GM12878 (cell line): ENCODE results near the gene MBOAT2. TPM values are rescaled to one million over a fixed set of nuclear protein-coding genes. Genes with fewer than 3 reads are reported as not detected.

ENCODE experiments used
- ATAC-seq: fragments of 200-7000 bp; cut with Tn5 transposase; 3 replicates; pipeline ENCODE4 v1.9.1; 2020; ENCODE audit warnings: mild to moderate bottlenecking, moderate library complexity
- BruUV-seq: library from RNA; stranded (reverse); fragments of 400-500 nt; replicated peaks from 2 replicates; lab custom pipeline; 2021; lab: Mats Ljungman, UMichigan
- CTCF ChIA-PET: fragments of 300-600 bp; sonication (Branson Sonifier 250); formaldehyde crosslinking; extraction: SDS; loops from one replicate; lab custom pipeline; 2021; ENCODE audit warnings: inconsistent platforms; lab: Yijun Ruan, JAX
- POLR2A ChIA-PET: fragments of 350-600 bp; formaldehyde crosslinking; extraction: SDS; loops from one replicate; lab custom pipeline; 2021; ENCODE audit warnings: inconsistent platforms; lab: Charles Lee
- RAD21 ChIA-PET: fragments of 300-600 bp; sonication (Branson Sonifier 250); formaldehyde crosslinking; loops from one replicate; lab custom pipeline; 2023; ENCODE audit warnings: antibody characterized with exemption; ENCODE audit not compliant: unreplicated experiment; lab: Charles Lee
- SMC1A ChIA-PET: fragments of 300-600 bp; sonication (Branson Sonifier 250); formaldehyde crosslinking; loops from one replicate; lab custom pipeline; 2023; ENCODE audit not compliant: unreplicated experiment, uncharacterized antibody; lab: Charles Lee
- DNase-seq: peaks from one replicate; pipeline ENCODE4 v3.0.0-alpha.2; 2011; ENCODE audit warnings: low read depth, low spot score
- FAIRE-seq: peaks from 3 replicates; lab custom pipeline; 2011; peaks lifted over from hg19 to GRCh38; lab: Jason Lieb, UNC
- H2AFZ ChIP-seq: 2 replicates; pipeline ENCODE4 v1.6.0; 2011; ENCODE audit warnings: low read depth, low read length, control low read depth; ENCODE audit not compliant: control insufficient read depth
- H3K27ac ChIP-seq: 2 replicates; pipeline ENCODE4 v1.5.1; 2011; ENCODE audit warnings: control low read depth; ENCODE audit not compliant: control insufficient read depth, insufficient read depth
- H3K27me3 ChIP-seq, 2 experiments: replicated peaks in 1 of 2; 2 replicates each; pipeline versions ENCODE4 v1.6.0 to v1.6.1; 2011; ENCODE audit warnings: low read length in 1 of 2; ENCODE audit not compliant: control insufficient read depth in 2 of 2, insufficient read depth in 2 of 2
- H3K36me3 ChIP-seq, 2 experiments: 2 replicates each; pipeline ENCODE4 v1.5.1; 2011; ENCODE audit warnings: low read length in 1 of 2; ENCODE audit not compliant: control insufficient read depth in 2 of 2, insufficient read depth in 2 of 2
- H3K4me1 ChIP-seq: 2 replicates; pipeline ENCODE4 v1.6.1; 2011; ENCODE audit warnings: mild to moderate bottlenecking, low read length, moderate library complexity, mixed read lengths; ENCODE audit not compliant: control insufficient read depth, insufficient read depth
- H3K4me2 ChIP-seq: 2 replicates; pipeline ENCODE4 v1.6.0; 2011; ENCODE audit warnings: control low read depth; ENCODE audit not compliant: control insufficient read depth, insufficient read depth
- H3K4me3 ChIP-seq: fragments of 200-600 bp; sonication (generic); 2 replicates; pipeline ENCODE4 v1.5.1; 2016
- H3K79me2 ChIP-seq: 2 replicates; pipeline ENCODE4 v1.6.0; 2011; ENCODE audit warnings: low read length; ENCODE audit not compliant: control insufficient read depth, insufficient read depth
- H3K9ac ChIP-seq: 2 replicates; pipeline ENCODE4 v1.8.0; 2011; ENCODE audit warnings: low read length, control low read depth, mixed read lengths; ENCODE audit not compliant: control insufficient read depth, insufficient read depth
- H3K9me3 ChIP-seq: replicated peaks from 3 replicates; pipeline ENCODE4 v1.5.1; 2011; ENCODE audit warnings: mild to moderate bottlenecking, low read length; ENCODE audit not compliant: control insufficient read depth, insufficient read depth
- H4K20me1 ChIP-seq: 2 replicates; pipeline ENCODE4 v1.6.0; 2011; ENCODE audit not compliant: control insufficient read depth, insufficient read depth
- BHLHE40 ChIP-seq, 2 experiments: fragments of 450-650 bp in 1 of 2; IDR thresholded peaks; 2 replicates each; pipeline ENCODE4 v1.6.1; 2011 to 2017; ENCODE audit warnings: low read depth in 2 of 2, borderline replicate concordance in 1 of 2, improper control_type of control experiment in 1 of 2, low read length in 1 of 2, mild to moderate bottlenecking in 1 of 2
- ESRRA ChIP-seq: IDR thresholded peaks from 2 replicates; pipeline ENCODE4 v1.6.1; 2012; ENCODE audit warnings: mild to moderate bottlenecking, low read length, improper control_type of control experiment
- FOS ChIP-seq: IDR thresholded peaks from 3 replicates; pipeline ENCODE4 v1.6.1; 2011; ENCODE audit warnings: borderline replicate concordance; ENCODE audit not compliant: insufficient read length; ENCODE audit errors: extremely low read depth
- GABPA ChIP-seq: IDR thresholded peaks from 2 replicates; pipeline ENCODE4 v1.6.1; 2014; ENCODE audit warnings: antibody characterized with exemption, low read depth, mild to moderate bottlenecking, inconsistent platforms
- HDAC2 ChIP-seq: fragments of 200-600 bp; sonication (generic); IDR thresholded peaks from 2 replicates; pipeline ENCODE4 v1.6.1; 2017
- HDAC6 ChIP-seq: fragments of 200-600 bp; sonication (generic); IDR thresholded peaks from one replicate; pipeline ENCODE4 v1.8.0; 2017; ENCODE audit warnings: antibody characterized with exemption; ENCODE audit not compliant: unreplicated experiment
- HDGF ChIP-seq: fragments of 450-650 bp; IDR thresholded peaks from 2 replicates; pipeline ENCODE4 v1.6.1; 2016; ENCODE audit warnings: antibody characterized with exemption
- MAX ChIP-seq: IDR thresholded peaks from 2 replicates; pipeline ENCODE4 v1.6.1; 2012; ENCODE audit warnings: low read depth, low read length, improper control_type of control experiment
- NR2C2 ChIP-seq: IDR thresholded peaks from 2 replicates; pipeline ENCODE4 v1.6.1; 2011; ENCODE audit warnings: borderline replicate concordance, low read depth; ENCODE audit not compliant: control insufficient read depth, insufficient read length
- PBX3 ChIP-seq: IDR thresholded peaks from 2 replicates; pipeline ENCODE4 v1.6.1; 2011; ENCODE audit warnings: mild to moderate bottlenecking, low read depth, low read length, moderate library complexity; ENCODE audit not compliant: insufficient replicate concordance
- POU2F2 ChIP-seq: IDR thresholded peaks from 3 replicates; pipeline ENCODE4 v1.6.1; 2011; ENCODE audit warnings: low read depth, mild to moderate bottlenecking, low read length, borderline replicate concordance
- RFX5 ChIP-seq: IDR thresholded peaks from 2 replicates; pipeline ENCODE4 v1.6.1; 2011; ENCODE audit warnings: low read depth, low read length, improper control_type of control experiment
- TCF12 ChIP-seq: IDR thresholded peaks from 2 replicates; pipeline ENCODE4 v1.6.1; 2011; ENCODE audit warnings: low read depth, mild to moderate bottlenecking, low read length
- YY1 ChIP-seq: IDR thresholded peaks from 2 replicates; pipeline ENCODE4 v1.6.1; 2011; ENCODE audit warnings: low read depth, mild to moderate bottlenecking, low read length
- ZNF217 ChIP-seq: fragments of 450-650 bp; IDR thresholded peaks from 2 replicates; pipeline ENCODE4 v1.6.1; 2017; ENCODE audit warnings: antibody characterized with exemption, mild to moderate bottlenecking
- WGBS: methylation state at CpG from one replicate; pipeline ENCODE4 v1.1.6; 2016; ENCODE audit warnings: low lambda C conversion rate; ENCODE audit not compliant: insufficient replicate concordance, insufficient coverage; ENCODE audit errors: missing lambda C conversion rate; 5-methylcytosine and 5-hydroxymethylcytosine counted together
- in situ Hi-C: fragments of 300-500 bp; cut with MboI; formaldehyde crosslinking; loops from 9 replicates; pipeline ENCODE4 v1.14.3; 2018; ENCODE audit warnings: mixed read lengths
- intact Hi-C: fragments of 100-400 bp; cut with micrococcal nuclease; formaldehyde crosslinking; loops from one replicate; pipeline ENCODE4 v1.14.2; 2022; ENCODE audit not compliant: unreplicated experiment
- polyA plus RNA-seq, 11 experiments: library from polyadenylated mRNA; depleted of rRNA in 4 of 11; unstranded in 6 of 11; stranded (reverse) in 5 of 11; fragments of >200 nt; fragmentation: Nextera tagmentation in 4 of 11; fragmentation: Illumina TruSeq in 1 of 11; extraction: Ambion mirVana in 4 of 11; extraction: Trizol in 1 of 11; gene quantifications; 1 replicate in 1 of 11; 2 replicates in 10 of 11; pipeline versions ENCODE4 v1.2.1 to v1.2.3, GENCODE V29; 2011 to 2016; ENCODE audit warnings: inconsistent platforms in 2 of 11, missing spikeins in 2 of 11, low read depth in 1 of 11
- total RNA-seq, 4 experiments: library from RNA; depleted of rRNA in 3 of 4; stranded (reverse); fragments of >200 nt in 3 of 4; fragmentation: Illumina TruSeq in 1 of 4; extraction: Trizol in 1 of 4; gene quantifications; 2 replicates each; pipeline versions ENCODE4 v1.2.1 to v1.2.3, GENCODE V29; 2013 to 2021

Gene MBOAT2
- total and polyA plus RNA-seq, 10 of the 15 experiments (the other 5 are each of a cell fraction or from before 2014, with no cell fraction given), result 0.08 to 40.6 (median 1.8) TPM

- TF ChIP-seq PBX3 (no peak), POU2F2 (no peak), NR2C2 (no peak), ZNF217 (no peak), HDAC2 (no peak), MAX (no peak), HDGF (no peak), TCF12 (no peak), ESRRA (no peak), GABPA (no peak), FOS (no peak), BHLHE40 (IDR thresholded peaks at IDR 0.05; ENCODE audit: borderline replicate concordance in 1 of 2, low read depth in 2 of 2, low read length in 1 of 2) (no peak), RFX5 (no peak), YY1 (no peak), HDAC6 (no peak)
- ChIA-PET POLR2A (no interaction called here), CTCF (interaction anchor here (0.7 kb wide), 1 partner anchor 10 kb away, joined by 3 read pairs; no protein-coding TSS in a partner anchor), RAD21 (no interaction called here), SMC1A (interaction anchor here (0.7 to 1.2 kb wide), 2 partner anchors 9 to 36 kb away, joined by 3 read pairs; no protein-coding TSS in a partner anchor)
- Histone ChIP-seq H3K9ac (no peak overlapping the region), H3K4me3 (no peak overlapping the region), H3K4me2 (no peak overlapping the region), H3K27ac (no peak overlapping the region), H3K27me3 (no peaks in the 10 kb centered on the region), H2AFZ (no peak overlapping the region), H3K4me1 (no peaks in the 10 kb centered on the region), H3K79me2 (no peaks in the 10 kb centered on the region), H4K20me1 (no peaks in the 10 kb centered on the region), H3K9me3 (no peaks in the 10 kb centered on the region), H3K36me3 (no peaks in the 10 kb centered on the region)
- intact Hi-C loops (no loop called here), in situ Hi-C loops (no loop called here)
- ATAC-seq (no peak), FAIRE-seq (no peak), DNase-seq (no peak)
- 68% methylated on average over 3 of the region's 3 CpGs for WGBS
- BruUV-seq, result no TSS peak
Observed at GRCh38 chr2:8855010-8855409, 148.5 kb downstream of the MBOAT2 start.
